GM03348 (cell line): ENCODE measurements around the gene RPN2.

ENCODE experiments used
- DNase-seq: peaks from one replicate; pipeline ENCODE4 v3.0.0; 2012; ENCODE audit warnings: low spot score

The RPN2 gene

DNA sequence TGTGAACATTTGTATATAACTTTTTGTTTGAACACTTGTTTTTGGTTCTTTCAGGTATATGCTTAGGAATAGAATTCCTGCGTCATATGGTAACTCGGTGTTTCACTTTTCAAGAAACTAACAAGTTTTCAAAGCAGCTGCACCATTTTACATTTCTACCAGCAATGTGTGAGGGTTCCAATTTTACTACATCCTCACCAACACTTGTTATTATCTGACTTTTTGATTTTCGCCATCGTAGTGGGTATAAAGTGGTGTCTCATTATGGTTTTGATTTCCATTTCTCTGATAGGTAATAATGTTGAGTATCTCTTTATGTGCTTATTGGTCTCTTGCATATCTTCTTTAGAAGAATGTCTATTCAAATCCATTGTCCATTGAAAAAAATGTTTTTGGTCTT, 39.8 kb downstream of the RPN2 start:
- no peak for DNase-seq

DNA sequence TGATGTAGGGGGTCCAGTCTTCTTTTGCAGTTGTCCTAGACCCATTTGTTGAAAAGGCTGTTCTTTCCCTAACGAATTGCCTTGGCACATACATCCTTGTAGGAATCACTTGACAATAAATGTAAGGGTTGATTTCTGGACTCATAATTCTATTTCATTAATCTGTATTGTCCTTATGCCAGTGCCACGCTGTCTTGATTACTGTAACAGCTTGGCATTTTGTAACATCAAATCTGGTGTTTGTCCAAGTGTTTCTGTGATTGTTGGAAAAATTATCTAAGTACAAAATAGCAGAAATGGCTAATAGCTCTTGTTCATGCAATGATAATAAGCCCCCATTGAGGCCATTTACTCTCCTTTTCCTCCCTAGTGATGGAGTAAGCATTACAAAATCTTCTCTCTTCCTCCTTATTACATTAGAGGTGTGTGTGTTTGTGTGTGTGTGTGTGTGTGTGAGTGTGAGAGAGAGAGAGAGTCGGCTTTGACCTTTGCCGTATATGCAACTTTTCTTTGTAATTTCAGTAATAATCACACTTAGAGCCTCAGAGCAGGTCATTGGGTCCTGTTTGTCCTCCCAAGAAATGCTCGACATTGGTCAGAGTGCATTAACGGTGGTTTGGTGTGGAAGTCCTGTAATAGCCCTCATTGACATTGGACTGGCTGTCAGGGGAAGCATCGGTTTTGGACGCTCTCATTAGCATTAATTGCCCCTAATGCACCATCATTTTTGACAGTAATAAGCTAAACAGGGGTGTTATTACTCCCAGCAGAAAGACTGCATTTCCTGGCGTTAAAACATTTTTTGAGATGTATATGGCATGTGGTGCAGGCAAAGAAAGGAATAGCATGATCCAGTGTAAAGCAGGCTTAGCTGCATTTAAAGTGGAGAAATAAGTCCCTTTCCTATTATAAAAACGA, 40.9 kb downstream of the RPN2 start:
- no peak for DNase-seq

GRCh38 chr20:37220731-37221130, 41.6 kb downstream of the RPN2 start:
- peak; percentile 24 for DNase-seq

DNA sequence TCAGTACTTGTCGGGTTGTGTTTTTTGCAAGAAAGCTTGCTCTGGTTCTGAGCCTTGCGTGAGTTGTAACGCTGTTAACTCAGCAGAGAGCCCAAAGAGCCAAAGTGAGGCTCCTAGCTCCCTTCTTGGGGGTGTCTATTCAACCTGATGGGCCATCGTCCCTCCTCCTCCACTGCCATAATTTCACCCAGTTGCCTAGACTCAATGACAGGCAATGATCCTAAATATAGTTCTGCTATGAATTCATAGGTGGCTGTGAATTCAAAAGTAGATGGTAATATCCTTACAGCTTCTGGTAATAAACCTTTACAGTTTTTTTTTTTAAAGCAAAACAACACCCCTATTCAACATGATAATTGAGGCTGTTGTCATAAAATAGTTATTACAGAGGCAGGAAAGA, 43.0 kb downstream of the RPN2 start:
- no peak for DNase-seq

DNA sequence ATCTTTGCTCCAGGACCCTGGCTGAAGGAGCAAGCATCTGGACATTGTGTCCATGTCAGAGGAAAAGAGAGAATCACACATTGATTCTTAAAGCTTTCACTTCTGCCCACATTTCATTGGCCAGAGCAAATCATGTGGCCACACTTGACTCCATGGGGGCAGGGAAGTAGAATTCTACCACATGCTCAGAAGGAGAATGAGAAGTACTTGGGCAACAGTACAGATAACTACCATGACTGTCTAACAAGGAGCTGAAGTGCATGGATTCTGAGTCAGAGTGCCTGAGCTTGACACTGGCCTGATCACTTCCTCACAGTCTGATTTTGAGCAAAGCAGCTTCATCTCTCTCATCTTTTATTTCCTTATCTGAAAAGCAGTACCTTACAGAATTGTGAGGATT, 43.9 kb downstream of the RPN2 start:
- peak; percentile 89 for DNase-seq

GRCh38 chr20:37225146-37225545, 46.0 kb downstream of the RPN2 start:
- DNase-seq = no peak

DNA sequence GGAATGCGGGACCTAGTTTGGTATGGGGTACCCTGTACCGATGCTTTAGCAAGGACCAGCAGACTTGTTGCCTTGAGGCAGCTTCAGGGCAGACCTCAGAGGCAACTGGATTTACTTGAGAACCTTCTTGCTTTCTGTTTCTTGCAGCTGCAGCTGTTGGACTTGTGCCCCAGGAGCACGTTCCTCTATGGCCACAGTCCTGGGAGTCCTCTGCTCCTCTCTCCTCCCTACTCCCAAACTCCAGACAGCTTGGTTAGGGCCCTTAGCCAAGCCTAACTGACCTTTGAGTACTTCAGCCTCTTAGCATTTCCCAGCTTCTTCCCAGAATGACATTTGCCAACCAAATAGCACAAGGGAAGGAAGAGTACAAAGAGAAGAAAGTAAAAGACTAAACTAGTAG, 47.8 kb downstream of the RPN2 start:
- DNase-seq = peak; percentile 43

- peak; percentile 34 for DNase-seq
These were observed 49.0 kb downstream of the RPN2 start for GRCh38 chr20:37228082-37228481.

DNA sequence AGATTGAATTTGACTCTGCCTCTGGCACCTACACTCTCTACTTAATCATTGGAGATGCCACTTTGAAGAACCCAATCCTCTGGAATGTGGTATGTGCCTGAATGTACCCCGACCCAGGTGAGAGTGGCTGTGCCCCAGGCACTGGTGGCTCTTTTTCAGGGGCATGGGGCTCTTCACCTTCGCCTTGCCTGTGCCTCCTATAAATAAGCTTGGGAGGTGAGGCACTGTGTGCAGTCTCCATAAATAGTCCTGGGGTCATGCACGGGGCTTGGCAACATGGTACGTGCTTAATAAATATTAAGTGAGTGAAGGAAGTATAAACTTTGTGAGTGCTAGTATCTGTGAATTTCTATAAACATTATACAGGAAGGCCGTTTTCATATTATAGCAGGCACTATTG, 49.5 kb downstream of the RPN2 start:
- no peak for DNase-seq

DNA sequence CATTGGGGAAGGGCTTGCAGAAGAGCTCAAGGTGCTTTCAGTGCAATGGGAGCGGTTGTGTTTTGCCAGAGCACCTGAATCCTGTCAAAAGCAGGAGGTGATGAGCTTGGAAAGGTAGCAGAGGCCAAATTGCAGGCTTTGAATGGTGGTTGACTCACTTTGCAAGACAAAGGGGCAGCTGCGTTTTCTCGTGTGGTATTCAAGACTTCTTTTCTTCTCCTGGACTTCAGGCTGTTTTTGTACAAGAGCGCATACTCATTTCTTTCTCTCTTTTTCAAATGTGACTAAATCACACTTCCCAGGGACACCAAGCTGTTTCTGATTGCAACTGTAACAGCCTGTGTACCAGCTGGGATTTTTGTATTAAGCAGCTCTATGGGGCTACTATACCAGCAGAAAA, 50.2 kb downstream of the RPN2 start:
- no peak for DNase-seq

DNA sequence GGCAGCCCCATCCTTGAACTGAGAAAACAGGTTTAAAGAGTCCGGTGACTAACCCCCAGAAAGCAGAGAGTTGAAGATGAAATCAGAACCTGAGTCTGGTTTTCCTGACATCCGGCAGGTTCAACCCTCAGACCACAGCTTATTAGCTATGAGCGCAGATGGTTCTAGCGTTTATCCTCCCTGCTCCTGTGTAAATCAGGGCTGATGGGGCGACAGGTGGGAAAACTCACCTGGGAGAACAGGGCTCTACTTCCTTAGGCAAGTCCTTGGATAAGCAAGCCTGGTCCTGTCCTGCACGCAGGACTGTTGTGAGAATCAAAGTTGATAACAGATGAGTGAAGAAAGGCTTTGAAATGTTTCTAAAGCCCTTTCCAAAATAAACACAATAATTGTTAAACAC, 51.1 kb downstream of the RPN2 start:
- DNase-seq = no peak

GRCh38 chr20:37231947-37232630, 53.0 kb downstream of the RPN2 start:
- no peak for DNase-seq

- no peak for DNase-seq
These were observed 54.6 kb downstream of the RPN2 start for GRCh38 chr20:37233548-37234253.

GRCh38 chr20:37234254-37234581, 55.1 kb downstream of the RPN2 start:
- DNase-seq = no peak

- DNase-seq = no peak
These were observed 55.9 kb downstream of the RPN2 start for GRCh38 chr20:37235065-37235464.

DNA sequence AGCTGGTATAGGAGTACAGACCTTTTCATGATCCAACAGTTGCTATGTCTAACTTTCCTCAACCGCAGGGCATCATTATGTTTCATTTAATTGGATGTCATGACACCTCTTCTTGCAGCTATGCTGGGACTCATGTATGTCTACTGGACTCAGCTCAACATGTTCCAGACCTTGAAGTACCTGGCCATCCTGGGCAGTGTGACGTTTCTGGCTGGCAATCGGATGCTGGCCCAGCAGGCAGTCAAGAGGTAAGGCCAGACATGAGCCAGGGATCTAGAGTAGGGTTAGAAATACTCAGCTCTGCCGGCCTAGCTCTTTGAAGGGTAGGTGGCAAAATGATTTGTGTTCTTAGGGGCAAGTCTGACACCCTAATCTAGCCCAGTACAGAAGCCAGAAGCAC, 57.3 kb downstream of the RPN2 start:
- DNase-seq = no peak

DNA sequence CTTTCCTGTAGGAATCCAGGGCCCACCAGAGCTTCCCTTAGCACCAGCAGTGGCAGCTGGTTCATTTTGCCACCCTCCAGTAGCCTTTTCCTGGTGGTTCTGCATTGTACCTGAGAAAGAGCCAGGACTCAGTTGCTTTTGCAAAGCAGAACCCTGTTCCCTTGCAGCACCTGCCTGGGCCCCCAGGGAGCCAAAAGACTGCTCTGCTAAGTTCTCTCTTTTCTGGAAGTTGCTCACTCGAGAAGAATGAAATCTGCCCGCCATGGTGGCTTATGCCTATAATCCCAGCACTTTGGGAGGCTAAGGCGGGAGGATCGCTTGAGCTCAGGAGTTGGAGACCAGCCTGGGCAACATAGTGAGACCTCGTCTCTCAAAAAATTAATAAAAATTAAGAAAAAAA, 58.5 kb downstream of the RPN2 start:
- no peak for DNase-seq

DNA sequence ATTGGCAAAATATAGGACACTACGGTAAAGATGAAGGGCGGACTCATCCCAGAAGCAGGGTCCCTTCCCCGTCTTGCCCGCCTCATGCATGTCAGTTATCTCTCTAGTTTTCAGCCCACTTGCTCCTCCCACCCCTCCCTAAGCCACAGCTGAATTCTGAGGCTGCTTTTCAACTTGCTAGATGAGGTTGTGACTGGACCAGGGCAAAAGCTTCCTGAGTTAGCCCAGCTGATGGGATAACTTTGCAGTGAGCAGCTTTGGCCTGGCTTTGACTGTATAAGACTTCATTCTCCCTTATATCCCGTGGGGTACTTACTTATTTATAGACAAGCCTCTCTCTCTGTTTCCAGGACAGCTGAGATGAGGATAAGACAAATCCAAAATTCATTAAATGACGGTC, 59.3 kb downstream of the RPN2 start:
- DNase-seq = no peak

DNA sequence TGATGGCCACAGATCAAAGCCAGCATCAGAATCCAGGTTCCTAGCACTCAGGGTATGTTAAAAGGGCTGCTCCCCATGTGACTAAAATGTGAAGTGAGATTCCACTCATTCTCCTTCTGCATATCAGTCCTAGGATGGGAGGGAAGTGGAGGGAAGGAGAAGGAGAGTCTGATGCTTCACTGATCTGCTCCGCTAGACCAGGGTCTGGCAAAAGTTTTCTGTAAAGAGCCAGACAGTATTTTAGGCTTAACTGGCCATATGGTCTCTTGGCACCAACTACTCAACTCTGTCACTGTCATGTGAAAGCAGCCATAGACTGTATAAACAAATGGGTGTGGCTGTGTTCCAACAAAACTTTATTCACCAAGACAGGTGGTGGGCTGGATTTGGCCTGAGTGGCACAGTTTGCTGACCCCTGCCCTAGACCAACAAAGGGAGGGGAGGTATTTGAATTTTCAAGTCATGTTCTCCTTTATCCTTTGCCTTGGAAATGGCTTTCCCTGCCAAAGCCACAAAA, 59.9 kb downstream of the RPN2 start:
- no peak for DNase-seq

- DNase-seq = no peak
These were observed 61.4 kb downstream of the RPN2 start for GRCh38 chr20:37240337-37241067.

DNA sequence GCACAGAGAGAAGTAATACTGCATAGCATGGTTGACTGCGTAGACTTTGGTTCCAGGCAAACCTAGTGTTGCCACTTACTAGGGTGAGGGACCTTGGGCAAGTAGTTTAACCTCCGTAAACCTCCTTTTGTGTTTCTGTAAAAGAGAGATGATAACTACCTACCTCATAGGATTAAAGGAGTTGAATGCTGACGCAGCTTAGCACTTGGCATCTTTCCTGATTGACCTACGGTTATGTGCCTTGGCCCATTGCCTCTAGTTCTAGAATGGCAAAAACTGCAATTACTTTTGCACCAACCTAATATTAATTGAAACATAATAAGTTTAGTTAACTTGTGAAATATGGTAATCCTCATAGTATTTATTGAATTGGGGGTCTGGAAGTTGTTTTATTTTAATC, 63.4 kb downstream of the RPN2 start:
- no peak for DNase-seq
